Measurements from ENCODE around the gene GRIN2A.

The GRIN2A gene

DNA sequence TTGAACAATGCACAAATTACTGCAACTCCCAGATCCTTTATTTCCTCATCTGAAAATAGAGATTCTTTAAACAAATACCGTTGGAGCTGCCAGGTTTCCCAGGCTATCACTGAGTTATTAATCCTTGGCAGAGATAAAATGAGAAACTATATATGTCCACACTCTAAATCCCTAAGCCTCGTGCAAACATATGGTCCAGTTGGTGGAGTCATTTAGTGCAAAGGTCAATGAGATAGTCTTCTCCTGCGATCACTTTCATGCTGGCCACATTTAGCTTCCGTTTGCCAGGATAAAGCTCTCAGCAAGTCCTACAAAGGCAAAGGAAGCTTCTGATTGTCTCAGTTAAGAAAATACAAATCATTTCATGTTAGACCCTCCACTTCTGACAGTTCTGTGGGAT is 11.0 kb downstream of the GRIN2A start:
- Histone ChIP-seq H3K4me3 (ENCODE audit: low read depth in 1 of 5, low read length in 5 of 5) (no peak overlapping the region), H3K9me3 (ENCODE audit: control insufficient read depth in 5 of 5, low read length in 5 of 5) (peaks cover 0 to 5% (median 3%) of the 10 kb centered on the region in 5 donors), H3K9ac (ENCODE audit: low read length in 5 of 5) (no peak overlapping the region), H3K36me3 (ENCODE audit: control insufficient read depth in 5 of 5, insufficient read depth in 5 of 5, low read length in 5 of 5) (no peaks in the 10 kb centered on the region), H3K4me1 (ENCODE audit: control insufficient read depth in 5 of 5, insufficient read depth in 5 of 5, low read length in 5 of 5) (no peaks in the 10 kb centered on the region), H3K27ac (ENCODE audit: low read depth, low read length) (no peak overlapping the region), H3K27me3 (ENCODE audit: control insufficient read depth in 5 of 5, insufficient read depth in 4 of 5, low read length in 5 of 5) (peaks cover 0 to 2% (median 0%) of the 10 kb centered on the region in 5 donors)

DNA sequence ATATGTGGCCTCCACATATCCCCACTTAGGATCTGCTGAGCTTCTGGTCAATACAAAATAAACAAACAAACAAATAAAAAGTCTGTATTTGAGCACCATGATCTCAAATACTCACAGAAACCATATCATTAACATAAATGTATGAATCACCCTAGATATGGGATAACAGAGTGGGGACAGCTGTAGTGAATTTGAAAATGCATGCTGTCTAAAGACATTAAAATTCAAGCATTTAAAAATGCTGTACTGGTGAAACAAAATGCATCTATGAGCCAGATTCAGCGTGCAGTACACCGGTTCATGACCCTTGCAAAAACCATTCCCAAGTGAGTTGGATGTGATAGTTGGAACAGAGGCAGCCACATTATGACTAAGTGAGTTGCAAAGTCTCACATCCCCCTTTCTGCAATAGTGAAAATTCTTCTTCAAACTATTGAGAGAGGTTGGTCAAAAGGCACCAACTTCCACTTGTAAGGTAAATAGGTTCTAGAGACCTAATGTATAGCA is 12.3 kb downstream of the GRIN2A start:
- H3K9me3 ChIP-seq (ENCODE audit: control insufficient read depth in 5 of 5, low read length in 5 of 5), result peaks cover 0 to 5% (median 3%) of the 10 kb centered on the region in 5 donors
- H3K27ac ChIP-seq (ENCODE audit: low read depth, low read length), result no peak overlapping the region
- no peak overlapping the region for H3K4me3 ChIP-seq (ENCODE audit: low read depth in 1 of 5, low read length in 5 of 5)
- H3K4me1 ChIP-seq (ENCODE audit: control insufficient read depth in 5 of 5, insufficient read depth in 5 of 5, low read length in 5 of 5), result no peaks in the 10 kb centered on the region
- H3K36me3 ChIP-seq (ENCODE audit: control insufficient read depth in 5 of 5, insufficient read depth in 5 of 5, low read length in 5 of 5), result no peaks in the 10 kb centered on the region
- peaks cover 0 to 5% (median 3%) of the 10 kb centered on the region in 5 donors for H3K27me3 ChIP-seq (ENCODE audit: control insufficient read depth in 5 of 5, insufficient read depth in 4 of 5, low read length in 5 of 5)
- H3K9ac ChIP-seq (ENCODE audit: low read length in 5 of 5), result no peak overlapping the region

GRCh38 chr16:10169031-10169430 is 13.2 kb downstream of the GRIN2A start:
- Histone ChIP-seq H3K9me3 (ENCODE audit: control insufficient read depth in 5 of 5, low read length in 5 of 5) (peaks cover 0 to 5% (median under 1%) of the 10 kb centered on the region in 5 donors), H3K4me1 (ENCODE audit: control insufficient read depth in 5 of 5, insufficient read depth in 5 of 5, low read length in 5 of 5) (no peaks in the 10 kb centered on the region), H3K36me3 (ENCODE audit: control insufficient read depth in 5 of 5, insufficient read depth in 5 of 5, low read length in 5 of 5) (no peaks in the 10 kb centered on the region), H3K9ac (ENCODE audit: low read length in 5 of 5) (no peak overlapping the region), H3K27ac (ENCODE audit: low read depth, low read length) (no peak overlapping the region), H3K27me3 (ENCODE audit: control insufficient read depth in 5 of 5, insufficient read depth in 4 of 5, low read length in 5 of 5) (peaks cover 0 to 5% (median 3%) of the 10 kb centered on the region in 5 donors), H3K4me3 (ENCODE audit: low read depth in 1 of 5, low read length in 5 of 5) (no peak overlapping the region)

GRCh38 chr16:10168258-10168657 is 14.0 kb downstream of the GRIN2A start:
- Histone ChIP-seq H3K4me3 (ENCODE audit: low read depth in 1 of 5, low read length in 5 of 5) (no peak overlapping the region), H3K36me3 (ENCODE audit: control insufficient read depth in 5 of 5, insufficient read depth in 5 of 5, low read length in 5 of 5) (no peaks in the 10 kb centered on the region), H3K9ac (ENCODE audit: low read length in 5 of 5) (no peak overlapping the region), H3K9me3 (ENCODE audit: control insufficient read depth in 5 of 5, low read length in 5 of 5) (peaks cover 0 to 3% (median 0%) of the 10 kb centered on the region in 5 donors), H3K27ac (ENCODE audit: low read depth, low read length) (no peak overlapping the region), H3K4me1 (ENCODE audit: control insufficient read depth in 5 of 5, insufficient read depth in 5 of 5, low read length in 5 of 5) (no peaks in the 10 kb centered on the region), H3K27me3 (ENCODE audit: control insufficient read depth in 5 of 5, insufficient read depth in 4 of 5, low read length in 5 of 5) (peaks cover 0 to 5% (median 3%) of the 10 kb centered on the region in 5 donors)

DNA sequence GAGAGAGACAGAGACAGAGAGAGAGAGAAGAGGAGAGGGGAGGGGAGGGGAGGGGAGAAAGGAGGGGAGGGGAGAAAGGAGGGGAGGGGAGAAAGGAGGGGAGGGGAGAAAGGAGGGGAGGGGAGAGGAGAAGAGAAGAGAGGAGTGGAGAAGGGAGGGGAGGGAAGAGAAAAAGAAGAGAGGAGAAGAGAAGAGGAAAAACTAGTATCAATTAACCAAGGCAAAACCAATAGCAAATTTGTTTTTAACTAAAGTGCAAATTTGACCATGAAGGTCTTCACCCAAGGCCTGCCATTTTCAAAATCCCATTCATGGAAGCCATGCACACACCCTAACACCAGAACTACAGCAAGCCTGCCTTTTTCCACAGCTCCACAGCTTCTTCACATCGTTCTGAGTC is 16.6 kb downstream of the GRIN2A start:
- H3K36me3 ChIP-seq (ENCODE audit: control insufficient read depth in 5 of 5, insufficient read depth in 5 of 5, low read length in 5 of 5), result no peaks in the 10 kb centered on the region
- H3K27ac ChIP-seq (ENCODE audit: low read depth, low read length), result no peak overlapping the region
- H3K9ac ChIP-seq (ENCODE audit: low read length in 5 of 5), result no peak overlapping the region
- peaks cover 0 to 3% (median 0%) of the 10 kb centered on the region in 5 donors for H3K9me3 ChIP-seq (ENCODE audit: control insufficient read depth in 5 of 5, low read length in 5 of 5)
- peaks cover 3 to 8% (median 4%) of the 10 kb centered on the region in 5 donors for H3K27me3 ChIP-seq (ENCODE audit: control insufficient read depth in 5 of 5, insufficient read depth in 4 of 5, low read length in 5 of 5)
- no peak overlapping the region for H3K4me3 ChIP-seq (ENCODE audit: low read depth in 1 of 5, low read length in 5 of 5)
- no peaks in the 10 kb centered on the region for H3K4me1 ChIP-seq (ENCODE audit: control insufficient read depth in 5 of 5, insufficient read depth in 5 of 5, low read length in 5 of 5)

- peaks cover 3 to 9% (median 5%) of the 10 kb centered on the region in 5 donors for H3K27me3 ChIP-seq (ENCODE audit: control insufficient read depth in 5 of 5, insufficient read depth in 4 of 5, low read length in 5 of 5)
- no peaks in the 10 kb centered on the region for H3K9me3 ChIP-seq (ENCODE audit: control insufficient read depth in 5 of 5, low read length in 5 of 5)
- H3K9ac ChIP-seq (ENCODE audit: low read length in 5 of 5), result no peak overlapping the region
- no peaks in the 10 kb centered on the region for H3K36me3 ChIP-seq (ENCODE audit: control insufficient read depth in 5 of 5, insufficient read depth in 5 of 5, low read length in 5 of 5)
- no peak overlapping the region for H3K27ac ChIP-seq (ENCODE audit: low read depth, low read length)
- no peaks in the 10 kb centered on the region for H3K4me1 ChIP-seq (ENCODE audit: control insufficient read depth in 5 of 5, insufficient read depth in 5 of 5, low read length in 5 of 5)
- H3K4me3 ChIP-seq (ENCODE audit: low read depth in 1 of 5, low read length in 5 of 5), result no peak overlapping the region
Measured at GRCh38 chr16:10162981-10163380, 19.2 kb downstream of the GRIN2A start.

DNA sequence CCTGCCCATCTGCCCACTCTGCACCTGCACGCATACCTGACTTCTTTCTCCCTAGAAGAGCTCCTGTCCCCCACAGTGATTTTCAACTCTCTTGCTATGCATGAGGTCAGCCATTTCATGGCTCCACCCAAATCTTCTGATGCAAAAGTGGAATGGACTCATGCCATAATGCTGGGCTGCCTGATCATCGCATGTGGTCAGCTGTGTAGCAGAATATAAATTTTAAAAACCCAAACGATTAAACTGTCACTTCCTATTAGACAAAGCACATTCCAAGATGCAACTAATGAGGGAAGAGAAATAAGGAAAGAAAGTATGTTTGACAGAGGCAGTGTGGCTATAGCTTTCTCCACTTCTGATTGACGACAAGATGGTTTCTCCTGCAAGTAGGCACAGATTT is 26.1 kb downstream of the GRIN2A start:
- no peaks in the 10 kb centered on the region for H3K36me3 ChIP-seq (ENCODE audit: control insufficient read depth in 5 of 5, insufficient read depth in 5 of 5, low read length in 5 of 5)
- H3K4me3 ChIP-seq (ENCODE audit: low read depth in 1 of 5, low read length in 5 of 5), result no peak overlapping the region
- H3K9me3 ChIP-seq (ENCODE audit: control insufficient read depth in 5 of 5, low read length in 5 of 5), result no peaks in the 10 kb centered on the region
- peaks cover 0 to 9% (median 3%) of the 10 kb centered on the region in 5 donors for H3K27me3 ChIP-seq (ENCODE audit: control insufficient read depth in 5 of 5, insufficient read depth in 4 of 5, low read length in 5 of 5)
- no peak overlapping the region for H3K9ac ChIP-seq (ENCODE audit: low read length in 5 of 5)
- H3K4me1 ChIP-seq (ENCODE audit: control insufficient read depth in 5 of 5, insufficient read depth in 5 of 5, low read length in 5 of 5), result no peaks in the 10 kb centered on the region
- H3K27ac ChIP-seq (ENCODE audit: low read depth, low read length), result no peak overlapping the region

- H3K9me3 ChIP-seq (ENCODE audit: control insufficient read depth in 5 of 5, low read length in 5 of 5), result no peaks in the 10 kb centered on the region
- H3K27me3 ChIP-seq (ENCODE audit: control insufficient read depth in 5 of 5, insufficient read depth in 4 of 5, low read length in 5 of 5), result peaks cover 0 to 11% (median 3%) of the 10 kb centered on the region in 5 donors
- no peak overlapping the region for H3K4me3 ChIP-seq (ENCODE audit: low read depth in 1 of 5, low read length in 5 of 5)
- no peaks in the 10 kb centered on the region for H3K4me1 ChIP-seq (ENCODE audit: control insufficient read depth in 5 of 5, insufficient read depth in 5 of 5, low read length in 5 of 5)
- H3K27ac ChIP-seq (ENCODE audit: low read depth, low read length), result no peak overlapping the region
- no peaks in the 10 kb centered on the region for H3K36me3 ChIP-seq (ENCODE audit: control insufficient read depth in 5 of 5, insufficient read depth in 5 of 5, low read length in 5 of 5)
- H3K9ac ChIP-seq (ENCODE audit: low read length in 5 of 5), result no peak overlapping the region
Measured at GRCh38 chr16:10154389-10154788, 27.8 kb downstream of the GRIN2A start.

GRCh38 chr16:10153985-10154384 is 28.2 kb downstream of the GRIN2A start:
- Histone ChIP-seq H3K27ac (ENCODE audit: low read depth, low read length) (no peak overlapping the region), H3K27me3 (ENCODE audit: control insufficient read depth in 5 of 5, insufficient read depth in 4 of 5, low read length in 5 of 5) (peaks cover 0 to 11% (median 3%) of the 10 kb centered on the region in 5 donors), H3K9me3 (ENCODE audit: control insufficient read depth in 5 of 5, low read length in 5 of 5) (no peaks in the 10 kb centered on the region), H3K4me1 (ENCODE audit: control insufficient read depth in 5 of 5, insufficient read depth in 5 of 5, low read length in 5 of 5) (no peaks in the 10 kb centered on the region), H3K9ac (ENCODE audit: low read length in 5 of 5) (no peak overlapping the region), H3K36me3 (ENCODE audit: control insufficient read depth in 5 of 5, insufficient read depth in 5 of 5, low read length in 5 of 5) (no peaks in the 10 kb centered on the region), H3K4me3 (ENCODE audit: low read depth in 1 of 5, low read length in 5 of 5) (no peak overlapping the region)

DNA sequence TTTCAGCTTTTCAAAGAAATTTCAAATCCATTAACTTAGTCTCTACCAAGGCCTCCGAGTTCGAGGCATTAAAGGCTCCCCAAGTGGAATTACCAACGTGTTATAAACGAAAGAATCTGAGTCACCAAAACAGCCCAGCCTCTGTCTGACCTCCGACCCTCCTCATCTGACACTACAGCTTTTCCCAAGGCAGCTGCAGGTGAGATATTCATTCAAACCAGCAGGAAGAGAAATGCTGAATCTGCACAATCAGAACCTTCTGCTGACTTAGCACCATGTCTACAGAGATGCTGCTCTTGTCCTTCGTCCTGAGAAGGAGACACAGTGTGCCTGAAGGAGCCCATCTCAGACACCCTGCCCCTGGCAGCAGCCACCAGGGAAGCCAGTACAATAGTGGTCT is 30.5 kb downstream of the GRIN2A start:
- Histone ChIP-seq H3K27me3 (ENCODE audit: control insufficient read depth in 5 of 5, insufficient read depth in 4 of 5, low read length in 5 of 5) (peaks cover under 1 to 11% (median 2%) of the 10 kb centered on the region in 5 donors), H3K27ac (ENCODE audit: low read depth, low read length) (no peak overlapping the region), H3K4me3 (ENCODE audit: low read depth in 1 of 5, low read length in 5 of 5) (no peak overlapping the region)

More for the DNA sequence above, 30.5 kb downstream of the GRIN2A start:
- no peaks in the 10 kb centered on the region for H3K36me3 ChIP-seq (ENCODE audit: control insufficient read depth in 5 of 5, insufficient read depth in 5 of 5, low read length in 5 of 5)
- H3K9ac ChIP-seq (ENCODE audit: low read length in 5 of 5), result no peak overlapping the region
- no peaks in the 10 kb centered on the region for H3K9me3 ChIP-seq (ENCODE audit: control insufficient read depth in 5 of 5, low read length in 5 of 5)
- no peaks in the 10 kb centered on the region for H3K4me1 ChIP-seq (ENCODE audit: control insufficient read depth in 5 of 5, insufficient read depth in 5 of 5, low read length in 5 of 5)

Data from subcutaneous abdominal adipose tissue (tissue), 5 donors.